ENCODE data around the gene ZNF266. TPM values are rescaled to one million over a fixed set of nuclear protein-coding genes. Genes with fewer than 3 reads are reported as not detected.

The ZNF266 gene
- total RNA-seq, 2 donors from 2014 or later = 19.7 to 24.6 TPM

- Histone ChIP-seq H3K27ac (ENCODE audit: low read depth, low read length) (no peak overlapping the region), H3K9ac (ENCODE audit: extremely low read depth, low read length, poor library complexity, severe bottlenecking) (no peak overlapping the region), H3K4me3 (ENCODE audit: low read length) (peak overlapping the region; percentile 62), H3K27me3 (ENCODE audit: control insufficient read depth, insufficient read depth, low read length, poor library complexity, severe bottlenecking) (no peaks in the 10 kb centered on the region), H3K4me1 (ENCODE audit: control insufficient read depth, insufficient read depth, low read length) (no peaks in the 10 kb centered on the region), H3K36me3 (ENCODE audit: control insufficient read depth, insufficient read depth, low read length) (peaks cover 70% of the 10 kb centered on the region), H3K9me3 (ENCODE audit: control insufficient read depth, low read length) (peaks cover 98% of the 10 kb centered on the region)
- TF ChIP-seq CTCF (conservative IDR thresholded peaks at IDR 0.05) = no peak
- H3K27me3 Mint-ChIP-seq (ENCODE audit: insufficient read depth) = peaks cover 2% of the 10 kb centered on the region
- no peaks in the 10 kb centered on the region for H3K4me1 Mint-ChIP-seq
- no peak overlapping the region for H3K4me3 Mint-ChIP-seq
- H3K9me3 Mint-ChIP-seq = peaks cover 95% of the 10 kb centered on the region
- 77 to 85% methylated on average over 4 of the region's 4 CpGs for WGBS, 2 experiments (ENCODE audit: insufficient coverage in 1 of 2, insufficient read length in 1 of 2)
- DNase-seq = no peak
- H3K27ac Mint-ChIP-seq = no peak overlapping the region
- peaks cover 86% of the 10 kb centered on the region for H3K36me3 Mint-ChIP-seq (ENCODE audit: low read depth)
These were observed 54.0 kb downstream of the ZNF266 start for GRCh38 chr19:9381361-9381785.

- Mint-ChIP-seq H3K4me1 (no peaks in the 10 kb centered on the region), H3K9me3 (peaks cover 85% of the 10 kb centered on the region), H3K27ac (no peak overlapping the region), H3K4me3 (no peak overlapping the region), H3K36me3 (ENCODE audit: low read depth) (peaks cover 73% of the 10 kb centered on the region), H3K27me3 (ENCODE audit: insufficient read depth) (no peaks in the 10 kb centered on the region)
- Histone ChIP-seq H3K36me3 (ENCODE audit: control insufficient read depth, insufficient read depth, low read length) (peaks cover 45% of the 10 kb centered on the region), H3K4me3 (ENCODE audit: low read length) (no peak overlapping the region), H3K9ac (ENCODE audit: extremely low read depth, low read length, poor library complexity, severe bottlenecking) (no peak overlapping the region), H3K27ac (ENCODE audit: low read depth, low read length) (no peak overlapping the region), H3K4me1 (ENCODE audit: control insufficient read depth, insufficient read depth, low read length) (no peaks in the 10 kb centered on the region), H3K27me3 (ENCODE audit: control insufficient read depth, insufficient read depth, low read length, poor library complexity, severe bottlenecking) (no peaks in the 10 kb centered on the region), H3K9me3 (ENCODE audit: control insufficient read depth, low read length) (peaks cover 96% of the 10 kb centered on the region)
- 91 to 100% methylated on average over 2 to 6 of the region's 6 CpGs for WGBS, 2 experiments (ENCODE audit: insufficient coverage in 1 of 2, insufficient read length in 1 of 2)
- DNase-seq = no peak
- TF ChIP-seq CTCF (conservative IDR thresholded peaks at IDR 0.05) = no peak
These were observed 64.4 kb downstream of the ZNF266 start for GRCh38 chr19:9370738-9371619.

GRCh38 chr19:9362905-9363304 is 72.5 kb downstream of the ZNF266 start, which contains the start of gene ZNF177:
Gene ZNF177 (plus strand): TSS chr19:9363013. CDS start chr19:9378312, 15,299 bp downstream.
- no peaks in the 10 kb centered on the region for H3K4me1 Mint-ChIP-seq
- Histone ChIP-seq H3K36me3 (ENCODE audit: control insufficient read depth, insufficient read depth, low read length) (peaks cover 22% of the 10 kb centered on the region), H3K27ac (ENCODE audit: low read depth, low read length) (no peak within 1 kb of the TSS), H3K27me3 (ENCODE audit: control insufficient read depth, insufficient read depth, low read length, poor library complexity, severe bottlenecking) (no peaks in the 10 kb centered on the region), H3K4me3 (ENCODE audit: low read length) (no peak within 1 kb of the TSS), H3K9ac (ENCODE audit: extremely low read depth, low read length, poor library complexity, severe bottlenecking) (no peak within 1 kb of the TSS), H3K4me1 (ENCODE audit: control insufficient read depth, insufficient read depth, low read length) (no peaks in the 10 kb centered on the region), H3K9me3 (ENCODE audit: control insufficient read depth, low read length) (peaks cover 93% of the 10 kb centered on the region)
- H3K27ac Mint-ChIP-seq = no peak within 1 kb of the TSS
- WGBS, 2 experiments (ENCODE audit: insufficient coverage in 1 of 2, insufficient read length in 1 of 2) = 93 to 97% methylated on average over 16 to 28 of the region's 28 CpGs
- peaks cover 95% of the 10 kb centered on the region for H3K9me3 Mint-ChIP-seq
- no peak within 1 kb of the TSS for H3K4me3 Mint-ChIP-seq
- peaks cover 79% of the 10 kb centered on the region for H3K36me3 Mint-ChIP-seq (ENCODE audit: low read depth)
- H3K27me3 Mint-ChIP-seq (ENCODE audit: insufficient read depth) = no peaks in the 10 kb centered on the region
- no peak for DNase-seq
- TF ChIP-seq CTCF (conservative IDR thresholded peaks at IDR 0.05) = no peak

Other genes with a start within 250 kb of the ZNF266 start
- gene OR7D4, start 216.0 kb downstream of the ZNF266 start, total RNA-seq = not detected
- not detected for gene OR7E24, start 184.6 kb downstream of the ZNF266 start, total RNA-seq
- 1 to 10 TPM; 6.4 to 8.2 TPM for gene ZNF699, start 125.7 kb downstream of the ZNF266 start, total RNA-seq
- 10 to 100 TPM; 18.1 to 27.0 TPM for gene ZNF559, start 111.4 kb downstream of the ZNF266 start, total RNA-seq
- 10 to 100 TPM in 1 of 2 donors, 1 to 10 TPM in 1; 5.6 to 10.6 TPM for gene ZNF177, start 72.6 kb downstream of the ZNF266 start, total RNA-seq
- not detected for gene ZNF560, start 63.0 kb upstream of the ZNF266 start, total RNA-seq
- 10 to 100 TPM; 26.0 to 30.0 TPM for gene ZNF426, start 103.1 kb upstream of the ZNF266 start, total RNA-seq
- gene ZNF121, start 148.9 kb upstream of the ZNF266 start, total RNA-seq = 100 to 1,000 TPM; 100 to 168 TPM
- 10 to 100 TPM; 51.0 to 57.2 TPM for gene ZNF561, start 185.7 kb upstream of the ZNF266 start, total RNA-seq
- gene ZNF562, start 239.5 kb upstream of the ZNF266 start, total RNA-seq = 10 to 100 TPM in 1 of 2 donors, 1 to 10 TPM in 1; 1.9 to 15.5 TPM